Effector memory CD4-positive, alpha-beta T cell (primary cell): ENCODE results near the gene YY2.

Source experiments
- DNase-seq, 3 donors: peaks; one replicate each; pipeline ENCODE4 v3.0.0-alpha.2; 2020
- H3K27ac ChIP-seq: 2 replicates; pipeline ENCODE4 v1.7.0; 2013; ENCODE audit warnings: mild to moderate bottlenecking, low read length, moderate library complexity; ENCODE audit not compliant: insufficient read depth, poor library complexity, severe bottlenecking
- H3K27me3 ChIP-seq: replicated peaks from 2 replicates; pipeline ENCODE4 v1.7.0; 2013; ENCODE audit warnings: mild to moderate bottlenecking, low read length; ENCODE audit not compliant: insufficient read depth, control insufficient read depth, poor library complexity, severe bottlenecking
- H3K36me3 ChIP-seq: 2 replicates; pipeline ENCODE4 v1.7.0; 2013; ENCODE audit warnings: mild to moderate bottlenecking, low read length, moderate library complexity; ENCODE audit not compliant: control insufficient read depth, insufficient read depth
- H3K4me1 ChIP-seq: 2 replicates; pipeline ENCODE4 v1.7.0; 2013; ENCODE audit warnings: low read length, mild to moderate bottlenecking; ENCODE audit not compliant: control insufficient read depth, insufficient read depth, poor library complexity, severe bottlenecking
- H3K4me3 ChIP-seq: 2 replicates; pipeline ENCODE4 v1.7.0; 2013; ENCODE audit warnings: low read length, low read depth, mild to moderate bottlenecking; ENCODE audit not compliant: insufficient read depth, poor library complexity, severe bottlenecking
- H3K9me3 ChIP-seq: 2 replicates; pipeline ENCODE4 v1.7.0; 2013; ENCODE audit warnings: mild to moderate bottlenecking, low read length, moderate library complexity; ENCODE audit not compliant: control insufficient read depth

YY2 gene

GRCh38 chrX:21838937-21839333 is 16.9 kb upstream of the YY2 start:
- peak overlapping the region; percentile 70 for H3K4me3 ChIP-seq
- H3K27me3 ChIP-seq, result no peaks in the 10 kb centered on the region
- H3K36me3 ChIP-seq, result no peaks in the 10 kb centered on the region
- peak overlapping the region; percentile 49 for H3K27ac ChIP-seq
- no peaks in the 10 kb centered on the region for H3K4me1 ChIP-seq
- no peaks in the 10 kb centered on the region for H3K9me3 ChIP-seq
- DNase-seq, result no peak

GRCh38 chrX:21839334-21840192 is 16.2 kb upstream of the YY2 start, which contains the start of gene MBTPS2:
Gene MBTPS2, plus strand, starts transcription at chrX:21839617. Its CDS starts 118 bp downstream, at chrX:21839735.
- no peaks in the 10 kb centered on the region for H3K9me3 ChIP-seq
- H3K36me3 ChIP-seq, result no peaks in the 10 kb centered on the region
- no peaks in the 10 kb centered on the region for H3K4me1 ChIP-seq
- no peaks in the 10 kb centered on the region for H3K27me3 ChIP-seq
- H3K27ac ChIP-seq, result peak within 1 kb of the TSS; percentile 49
- peak; percentile 64 to 69 (median 67) for DNase-seq
- peak within 1 kb of the TSS; percentile 70 for H3K4me3 ChIP-seq

GRCh38 chrX:21840193-21840545 is 15.6 kb upstream of the YY2 start:
- Histone ChIP-seq H3K36me3 (no peaks in the 10 kb centered on the region), H3K4me1 (no peaks in the 10 kb centered on the region), H3K4me3 (peak overlapping the region; percentile 70), H3K9me3 (no peaks in the 10 kb centered on the region), H3K27ac (no peak overlapping the region), H3K27me3 (no peaks in the 10 kb centered on the region)
- no peak for DNase-seq

DNA sequence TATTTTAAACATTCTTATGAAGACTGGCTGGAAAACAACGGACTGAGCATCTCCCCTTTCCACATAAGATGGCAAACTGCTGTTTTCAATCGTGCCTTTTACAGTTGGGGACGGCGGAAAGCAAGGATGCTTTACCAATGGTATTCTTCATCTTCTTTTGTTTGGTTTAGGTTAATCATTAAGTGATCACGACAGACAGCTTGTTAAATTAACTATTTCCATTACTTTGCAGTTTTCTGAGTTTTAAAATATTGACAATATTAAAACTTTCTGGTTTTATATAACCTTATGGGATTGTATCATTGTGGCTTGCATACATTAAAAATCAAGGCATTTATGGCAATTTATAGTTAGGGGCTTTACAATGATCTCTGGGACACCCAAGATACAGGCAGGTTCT is 12.6 kb upstream of the YY2 start:
- no peaks in the 10 kb centered on the region for H3K4me1 ChIP-seq
- no peaks in the 10 kb centered on the region for H3K27me3 ChIP-seq

GRCh38 chrX:21845096-21845495 is 10.7 kb upstream of the YY2 start:
- no peak overlapping the region for H3K4me3 ChIP-seq
- no peaks in the 10 kb centered on the region for H3K4me1 ChIP-seq
- DNase-seq, result no peak

More for the DNA sequence above, 12.6 kb upstream of the YY2 start:
- no peak overlapping the region for H3K27ac ChIP-seq
- H3K36me3 ChIP-seq, result no peaks in the 10 kb centered on the region
- DNase-seq, result no peak
- H3K9me3 ChIP-seq, result no peaks in the 10 kb centered on the region
- H3K4me3 ChIP-seq, result no peak overlapping the region

GRCh38 chrX:21847342-21847741 is 8.4 kb upstream of the YY2 start:
- Histone ChIP-seq H3K36me3 (no peaks in the 10 kb centered on the region), H3K4me3 (no peak overlapping the region), H3K27me3 (no peaks in the 10 kb centered on the region), H3K4me1 (no peaks in the 10 kb centered on the region), H3K9me3 (no peaks in the 10 kb centered on the region), H3K27ac (no peak overlapping the region)
- no peak for DNase-seq

More at GRCh38 chrX:21845096-21845495, 10.7 kb upstream of the YY2 start:
- no peaks in the 10 kb centered on the region for H3K27me3 ChIP-seq
- no peaks in the 10 kb centered on the region for H3K9me3 ChIP-seq
- H3K27ac ChIP-seq, result no peak overlapping the region
- H3K36me3 ChIP-seq, result no peaks in the 10 kb centered on the region

DNA sequence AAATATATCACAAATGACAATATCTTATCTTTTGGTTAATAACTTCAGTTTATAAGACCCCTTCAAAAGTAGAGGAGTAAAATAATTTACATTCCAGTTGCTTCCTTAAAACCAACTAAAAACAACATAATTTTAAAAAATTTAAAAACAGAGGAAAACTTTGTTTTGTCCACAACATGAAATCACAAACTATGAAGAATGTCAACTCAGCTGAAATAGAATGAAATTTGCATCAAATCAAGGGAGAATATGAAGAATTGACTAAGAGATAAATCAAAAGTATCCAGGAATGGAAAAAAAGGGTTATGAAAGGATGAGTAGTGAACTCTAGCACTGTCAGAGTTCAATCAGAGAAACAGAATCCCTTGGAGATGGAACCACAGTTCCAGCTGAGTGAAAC is 2.2 kb upstream of the YY2 start:
- no peaks in the 10 kb centered on the region for H3K27me3 ChIP-seq
- H3K36me3 ChIP-seq, result no peaks in the 10 kb centered on the region
- no peaks in the 10 kb centered on the region for H3K4me1 ChIP-seq
- H3K4me3 ChIP-seq, result no peak overlapping the region
- H3K9me3 ChIP-seq, result no peaks in the 10 kb centered on the region
- DNase-seq, result no peak
- H3K27ac ChIP-seq, result no peak overlapping the region

DNA sequence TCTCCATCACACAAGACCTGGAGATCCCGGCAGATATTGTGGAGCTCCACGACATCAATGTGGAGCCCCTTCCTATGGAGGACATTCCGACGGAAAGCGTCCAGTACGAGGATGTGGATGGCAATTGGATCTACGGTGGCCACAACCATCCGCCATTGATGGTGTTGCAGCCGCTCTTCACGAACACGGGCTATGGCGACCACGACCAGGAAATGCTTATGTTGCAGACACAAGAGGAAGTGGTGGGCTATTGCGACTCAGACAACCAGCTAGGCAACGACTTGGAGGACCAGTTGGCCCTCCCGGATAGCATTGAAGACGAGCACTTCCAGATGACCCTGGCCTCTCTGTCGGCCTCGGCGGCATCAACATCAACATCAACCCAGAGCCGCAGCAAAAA is 717 bp downstream of the YY2 start:
- DNase-seq, result no peak
- Histone ChIP-seq H3K27ac (no peak overlapping the region), H3K4me3 (no peak overlapping the region), H3K9me3 (no peaks in the 10 kb centered on the region), H3K36me3 (no peaks in the 10 kb centered on the region), H3K4me1 (no peaks in the 10 kb centered on the region), H3K27me3 (no peaks in the 10 kb centered on the region)

- DNase-seq, result no peak
These were observed 7.5 kb downstream of the YY2 start for GRCh38 chrX:21863241-21863640.

DNA sequence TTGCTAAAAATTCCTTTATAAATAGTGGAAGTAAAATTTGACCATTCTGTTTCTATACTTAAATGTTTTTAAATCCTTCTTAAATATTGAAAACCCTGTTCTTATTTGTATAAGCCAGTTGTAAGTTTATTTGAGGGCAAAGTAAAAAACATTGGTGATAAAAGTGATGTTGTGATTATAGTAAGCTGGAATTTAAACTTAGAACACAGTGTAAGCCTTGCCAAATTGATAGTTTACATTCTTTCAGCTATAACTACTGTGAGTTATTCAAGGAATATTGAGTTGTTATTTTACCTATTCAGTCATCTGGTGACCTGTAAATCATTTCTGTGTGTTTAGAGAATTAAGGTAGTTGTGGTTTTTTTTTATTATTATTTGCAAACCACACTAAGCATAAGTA is 9.6 kb downstream of the YY2 start:
- no peaks in the 10 kb centered on the region for H3K9me3 ChIP-seq
- DNase-seq, result no peak
- no peaks in the 10 kb centered on the region for H3K27me3 ChIP-seq
- H3K27ac ChIP-seq, result no peak overlapping the region
- no peak overlapping the region for H3K4me3 ChIP-seq
- no peaks in the 10 kb centered on the region for H3K4me1 ChIP-seq
- H3K36me3 ChIP-seq, result no peaks in the 10 kb centered on the region

More at GRCh38 chrX:21863241-21863640, 7.5 kb downstream of the YY2 start:
- H3K4me3 ChIP-seq, result no peak overlapping the region
- H3K36me3 ChIP-seq, result no peaks in the 10 kb centered on the region
- H3K27me3 ChIP-seq, result no peaks in the 10 kb centered on the region
- H3K9me3 ChIP-seq, result no peaks in the 10 kb centered on the region
- H3K4me1 ChIP-seq, result no peaks in the 10 kb centered on the region
- H3K27ac ChIP-seq, result no peak overlapping the region
